IMR-90 (cell line): ENCODE results near the gene AK2. TPM values are rescaled to one million over a fixed set of nuclear protein-coding genes. Genes with fewer than 3 reads are reported as not detected.
A peak's percentile ranks its signal among the peaks of the same experiment; 100 is the strongest.

Source experiments
- ATAC-seq: fragments of 200-7000 bp; cut with Tn5 transposase; 2 replicates; pipeline ENCODE4 v1.9.1; 2020; ENCODE audit warnings: low read depth, mild to moderate bottlenecking, moderate library complexity
- BruUV-seq: library from RNA; stranded (reverse); fragments of 400-500 nt; replicated peaks from 2 replicates; lab custom pipeline; 2021; lab: Mats Ljungman, UMichigan
- CTCF ChIA-PET: fragments of 300-600 bp; formaldehyde crosslinking; extraction: SDS; loops from one replicate; lab custom pipeline; 2021; ENCODE audit warnings: antibody characterized with exemption; lab: Yijun Ruan, JAX
- POLR2A ChIA-PET: fragments of 300-600 bp; sonication (Branson Sonifier 250); formaldehyde crosslinking; loops from one replicate; lab custom pipeline; 2022; ENCODE audit warnings: antibody characterized with exemption; ENCODE audit not compliant: unreplicated experiment; lab: Charles Lee
- DNase-seq: peaks from one replicate; pipeline ENCODE4 v3.0.0; 2013
- H2AFZ ChIP-seq: replicated peaks from 2 replicates; pipeline ENCODE3; 2013; ENCODE audit warnings: low read length, mild to moderate bottlenecking; ENCODE audit not compliant: poor library complexity
- H2AK5ac ChIP-seq: 2 replicates; pipeline ENCODE4 v1.6.1; 2013; ENCODE audit warnings: low read depth, low read length, inconsistent platforms
- H2AK9ac ChIP-seq: replicated peaks from 2 replicates; pipeline ENCODE3; 2013; ENCODE audit warnings: mild to moderate bottlenecking, low read depth, low read length, moderate library complexity; ENCODE audit not compliant: poor library complexity
- H2BK120ac ChIP-seq: 2 replicates; pipeline ENCODE4 v1.6.1; 2013; ENCODE audit warnings: low read depth, low read length, inconsistent platforms
- H2BK15ac ChIP-seq: 3 replicates; pipeline ENCODE4 v1.6.1; 2013; ENCODE audit warnings: low read depth, low read length, inconsistent platforms
- H2BK20ac ChIP-seq: 2 replicates; pipeline ENCODE4 v1.6.1; 2013; ENCODE audit warnings: low read depth, mild to moderate bottlenecking, inconsistent platforms, low read length, moderate library complexity
- H2BK5ac ChIP-seq: 2 replicates; pipeline ENCODE4 v1.6.1; 2013; ENCODE audit warnings: mild to moderate bottlenecking, low read depth, low read length, inconsistent platforms; ENCODE audit not compliant: poor library complexity, severe bottlenecking
- H3K14ac ChIP-seq: replicated peaks from 2 replicates; pipeline ENCODE4 v1.6.1; 2013; ENCODE audit warnings: low read depth, low read length, inconsistent platforms
- H3K18ac ChIP-seq: 2 replicates; pipeline ENCODE4 v1.6.1; 2013; ENCODE audit warnings: low read depth, low read length, control low read depth
- H3K23ac ChIP-seq: 2 replicates; pipeline ENCODE4 v1.6.1; 2013; ENCODE audit warnings: low read depth, low read length, inconsistent platforms
- H3K27ac ChIP-seq: 2 replicates; pipeline ENCODE4 v1.5.1; 2013; ENCODE audit warnings: mild to moderate bottlenecking, control low read depth, low read length; ENCODE audit not compliant: insufficient read depth
- H3K27me3 ChIP-seq: 2 replicates; pipeline ENCODE4 v1.6.1; 2013; ENCODE audit warnings: low read length; ENCODE audit not compliant: control insufficient read depth, insufficient read depth
- H3K36me3 ChIP-seq: 2 replicates; pipeline ENCODE4 v1.6.1; 2013; ENCODE audit warnings: low read length, mixed read lengths; ENCODE audit not compliant: control insufficient read depth, insufficient read depth
- H3K4ac ChIP-seq: 2 replicates; pipeline ENCODE4 v1.6.1; 2013; ENCODE audit warnings: low read depth, low read length, inconsistent platforms
- H3K4me1 ChIP-seq: 2 replicates; pipeline ENCODE4 v1.6.1; 2013; ENCODE audit warnings: low read length, mixed read lengths; ENCODE audit not compliant: control insufficient read depth, insufficient read depth
- H3K4me2 ChIP-seq: 2 replicates; pipeline ENCODE4 v1.6.1; 2013; ENCODE audit warnings: low read depth, mild to moderate bottlenecking, control low read depth, low read length, moderate library complexity
- H3K4me3 ChIP-seq: 2 replicates; pipeline ENCODE4 v1.5.1; 2013; ENCODE audit warnings: low read depth, mild to moderate bottlenecking, control low read depth, low read length, moderate library complexity; ENCODE audit not compliant: insufficient read depth
- H3K56ac ChIP-seq: 2 replicates; pipeline ENCODE4 v1.6.1; 2013; ENCODE audit warnings: low read length, inconsistent platforms; ENCODE audit not compliant: insufficient read depth; ENCODE audit errors: extremely low read depth
- H3K79me1 ChIP-seq, 2 experiments: 2 replicates each; pipeline ENCODE4 v1.6.1; 2013; ENCODE audit warnings: low read length in 2 of 2, inconsistent platforms in 1 of 2, low read depth in 1 of 2
- H3K9ac ChIP-seq: 2 replicates; pipeline ENCODE4 v1.6.1; 2013; ENCODE audit warnings: low read depth, low read length, control low read depth
- H3K9me1 ChIP-seq: 2 replicates; pipeline ENCODE4 v1.6.1; 2013; ENCODE audit warnings: low read length, inconsistent platforms; ENCODE audit not compliant: insufficient read depth
- H3K9me3 ChIP-seq: 2 replicates; pipeline ENCODE4 v1.6.1; 2013; ENCODE audit warnings: low read length; ENCODE audit not compliant: control insufficient read depth, insufficient read depth
- H4K20me1 ChIP-seq: 2 replicates; pipeline ENCODE4 v1.6.1; 2013; ENCODE audit warnings: low read length, inconsistent platforms; ENCODE audit not compliant: insufficient read depth
- H4K5ac ChIP-seq: 2 replicates; pipeline ENCODE4 v1.6.1; 2013; ENCODE audit warnings: mild to moderate bottlenecking, low read depth, low read length, control low read depth
- H4K8ac ChIP-seq, 2 experiments: 2 replicates each; pipeline ENCODE4 v1.6.1; 2013; ENCODE audit warnings: low read depth in 2 of 2, low read length in 2 of 2, control low read depth in 1 of 2, inconsistent platforms in 1 of 2
- H4K91ac ChIP-seq: 2 replicates; pipeline ENCODE4 v1.6.1; 2013; ENCODE audit warnings: low read depth, low read length, inconsistent platforms; ENCODE audit not compliant: insufficient read depth
- CEBPB ChIP-seq: IDR thresholded peaks from 2 replicates; pipeline ENCODE4 v1.6.1; 2012; ENCODE audit warnings: low read depth, low read length, improper control_type of control experiment
- RAD21 ChIP-seq: IDR thresholded peaks from 2 replicates; pipeline ENCODE4 v1.6.1; 2012; ENCODE audit warnings: low read length, improper control_type of control experiment
- WGBS, 2 experiments: methylation state at CpG; one replicate each; pipeline versions ENCODE4 v1.1.5 to v1.1.7; 2013; ENCODE audit warnings: missing lambda C conversion rate in 2 of 2; ENCODE audit not compliant: insufficient read length in 1 of 2; ENCODE audit errors: extremely low coverage in 2 of 2; 5-methylcytosine and 5-hydroxymethylcytosine counted together
- dilution Hi-C: fragments of 300-500 bp; cut with HindIII; formaldehyde crosslinking; loops from one replicate; pipeline ENCODE4 v1.14.3; 2018; ENCODE audit warnings: low sequenced_read_pairs; ENCODE audit not compliant: unreplicated experiment
- in situ Hi-C: fragments of 300-500 bp; cut with MboI; formaldehyde crosslinking; loops from 3 replicates; pipeline ENCODE4 v1.14.3; 2019; ENCODE audit warnings: low sequenced_read_pairs, inconsistent platforms, mixed read lengths
- intact Hi-C: fragments of 100-400 bp; cut with micrococcal nuclease; formaldehyde crosslinking; loops from 2 replicates; pipeline ENCODE4 v1.10.0; 2022
- polyA plus RNA-seq, 3 experiments: library from polyadenylated mRNA; depleted of rRNA; stranded (reverse); fragments of >200 nt; gene quantifications; 2 replicates each; pipeline ENCODE4 v1.2.3, GENCODE V29; 2012; ENCODE audit warnings: low replicate concordance in 1 of 3
- total RNA-seq: library from RNA; depleted of rRNA; stranded (reverse); fragments of >200 nt; gene quantifications from 2 replicates; pipeline ENCODE4 v1.2.3, GENCODE V29; 2012

Gene AK2
- total and polyA plus RNA-seq, 2 of the 4 experiments (the other 2 are of a cell fraction), result 118 to 203 TPM

DNA sequence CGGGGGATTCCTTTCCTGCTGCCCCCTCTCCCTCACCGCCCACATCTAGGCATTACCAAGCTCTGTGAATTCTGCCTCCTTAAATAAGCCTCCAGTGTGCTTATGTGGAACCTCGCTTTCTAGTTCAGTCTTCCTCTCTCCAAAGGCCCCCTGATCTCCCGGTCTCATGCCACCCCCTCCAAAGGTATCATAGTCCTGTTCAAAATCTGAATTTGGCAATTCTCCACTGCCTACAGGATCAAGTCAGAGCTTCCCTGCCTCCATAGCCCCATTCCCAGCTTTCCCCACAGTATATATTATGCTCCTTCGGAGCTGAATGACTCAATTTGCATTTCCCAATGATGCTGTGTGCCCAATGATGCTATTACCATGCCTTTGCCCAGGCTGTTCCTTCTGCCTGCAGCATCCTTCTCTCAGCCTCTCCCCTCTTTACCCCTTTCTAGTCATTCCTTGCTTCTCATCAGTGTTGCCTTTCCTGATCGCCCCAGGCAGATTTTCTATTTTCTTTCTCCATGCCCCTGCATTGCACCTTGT lies 46.0 kb upstream of the AK2 start:
- Histone ChIP-seq H2AK5ac (peak overlapping the region; percentile 3; the same call in 1 of the 2 replicates), H3K27me3 (no peaks in the 10 kb centered on the region), H3K56ac (no peak overlapping the region), H3K4me1 (no peaks in the 10 kb centered on the region; the same call in none of the 2 replicates), H3K9ac (0 out of 2 replicates have a peak overlapping the region, but pooled peaks have one; percentile 5), H3K27ac (no peak overlapping the region), H3K9me3 (no peaks in the 10 kb centered on the region), H3K9me1 (no peaks in the 10 kb centered on the region), H2BK120ac (no peak overlapping the region), H4K5ac (no peak overlapping the region), H2AK9ac (no peak overlapping the region), H4K20me1 (0 out of 2 replicates have a peak, but pooled peaks cover 3% of the 10 kb centered on the region), H2BK20ac (no peak overlapping the region), H3K14ac (no peak overlapping the region), H2BK5ac (no peak overlapping the region), H3K4ac (no peak overlapping the region), H2AFZ (no peak overlapping the region), H4K91ac (no peak overlapping the region), H3K4me2 (peak overlapping the region; percentile 87), H3K18ac (no peak overlapping the region), H3K23ac (no peak overlapping the region), H4K8ac (no peak overlapping the region), H3K4me3 (no peak overlapping the region), H3K79me1 (peaks cover 5 to 25% of the 10 kb centered on the region in 2 experiments; a peak in 2 of 4 replicates), H2BK15ac (no peak overlapping the region), H3K36me3 (no peaks in the 10 kb centered on the region)
- POLR2A ChIA-PET, result no interaction called here
- intact Hi-C loops, result loop anchor here (10.0 kb wide), 1 partner anchor 258 kb away; no protein-coding TSS in a partner anchor
- in situ Hi-C loops, result loop anchor here (25.0 kb wide), 1 partner anchor 530 kb away; no protein-coding TSS in a partner anchor
- ATAC-seq, result peak; percentile 7; the same call in 1 of the 2 replicates
- BruUV-seq, result no TSS peak
- TF ChIP-seq CEBPB (peak; percentile 69), RAD21 (no peak)
- WGBS, 2 experiments, result 52% methylated on average over 5 of the region's 6 CpGs; no CpG with 5 or more reads in 1 of the 2 experiments
- dilution Hi-C loops, result no loop called here
- peak; percentile 39 for DNase-seq
- CTCF ChIA-PET, result interaction anchor here (1.1 kb wide), 1 partner anchor 562 kb away, joined by 5 read pairs; no protein-coding TSS in a partner anchor
